ENCODE measurements around the gene FEZF1.

Gene FEZF1

DNA sequence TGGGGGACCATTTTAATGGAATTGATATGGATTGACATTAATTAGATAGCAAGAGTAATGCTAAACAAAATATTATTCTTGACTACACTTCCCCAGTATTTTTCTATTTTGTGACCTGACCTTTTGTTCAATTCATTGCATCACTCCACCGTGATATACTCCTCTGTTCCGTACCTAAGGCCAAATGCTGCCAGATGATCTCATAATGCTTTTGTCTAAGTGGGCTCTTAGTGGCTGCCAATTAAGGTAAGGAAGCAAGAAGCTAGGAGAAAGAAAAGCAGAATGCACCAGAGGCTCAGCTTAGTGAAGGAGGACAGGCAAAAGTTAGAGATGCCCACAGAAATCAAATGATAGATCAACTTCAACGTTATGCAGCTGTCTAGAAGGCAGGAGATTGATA, 36.4 kb downstream of the FEZF1 start:
- no peak for DNase-seq (ENCODE audit: low read depth in 2 of 2)

DNA sequence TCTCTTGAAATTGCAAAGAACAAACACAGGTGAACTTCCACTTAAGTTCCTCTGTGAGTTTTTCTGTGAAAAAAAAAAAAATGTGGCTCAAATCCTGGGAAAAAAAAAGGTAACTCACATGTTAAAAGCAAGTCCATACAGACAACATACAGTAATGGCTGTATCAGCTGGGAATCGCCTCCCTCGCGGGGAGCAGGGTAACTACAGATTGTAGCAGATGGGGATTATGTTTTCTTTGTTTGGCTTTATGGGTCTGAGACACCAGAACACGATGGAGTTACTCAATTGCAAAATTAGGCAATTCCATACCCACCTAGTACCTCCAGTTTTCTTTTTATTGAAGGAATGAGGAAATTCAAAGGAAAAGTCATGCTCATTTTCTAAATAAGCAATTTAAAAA, 42.3 kb downstream of the FEZF1 start:
- no peak for DNase-seq (ENCODE audit: low read depth in 2 of 2)

DNA sequence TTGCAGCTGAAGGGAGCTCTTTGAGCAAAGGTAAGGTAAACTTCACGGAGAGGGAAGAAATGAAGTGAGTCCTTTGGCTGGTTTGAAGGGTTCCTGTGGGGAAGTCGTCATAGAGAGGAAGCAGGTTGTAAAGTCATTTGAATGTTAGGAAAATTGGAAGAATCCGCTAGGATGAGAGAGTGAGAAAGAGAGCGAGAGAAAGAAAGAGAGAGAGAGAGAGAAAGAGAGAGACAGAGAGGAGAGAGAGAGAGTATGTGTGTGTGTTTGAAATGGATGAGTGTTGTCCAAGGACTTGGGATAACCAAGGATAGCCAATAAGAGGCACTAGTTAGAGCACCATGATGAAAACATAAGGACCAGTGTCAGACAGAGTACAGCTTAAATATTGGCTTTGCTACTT, 43.1 kb downstream of the FEZF1 start:
- no peak for DNase-seq (ENCODE audit: low read depth in 2 of 2)

DNA sequence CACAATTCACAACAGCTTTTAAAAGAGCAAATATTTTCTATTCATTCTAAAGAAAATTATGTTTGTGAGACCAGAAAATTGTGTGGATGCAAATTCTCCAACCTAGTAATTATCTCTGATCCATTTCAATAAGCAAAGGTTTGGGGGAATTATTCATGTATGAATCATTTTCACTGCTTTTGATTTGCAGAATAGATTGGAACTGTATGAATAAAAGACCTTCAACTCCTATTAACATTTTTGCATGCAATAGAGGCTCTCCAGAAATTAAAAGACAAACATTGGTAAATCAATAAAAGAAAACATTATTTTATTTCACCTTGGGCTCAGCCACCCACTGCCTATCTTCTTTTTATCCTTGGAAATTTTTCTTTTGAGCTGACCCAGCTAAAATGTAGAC, 43.5 kb downstream of the FEZF1 start:
- no peak for DNase-seq (ENCODE audit: low read depth in 2 of 2)

DNA sequence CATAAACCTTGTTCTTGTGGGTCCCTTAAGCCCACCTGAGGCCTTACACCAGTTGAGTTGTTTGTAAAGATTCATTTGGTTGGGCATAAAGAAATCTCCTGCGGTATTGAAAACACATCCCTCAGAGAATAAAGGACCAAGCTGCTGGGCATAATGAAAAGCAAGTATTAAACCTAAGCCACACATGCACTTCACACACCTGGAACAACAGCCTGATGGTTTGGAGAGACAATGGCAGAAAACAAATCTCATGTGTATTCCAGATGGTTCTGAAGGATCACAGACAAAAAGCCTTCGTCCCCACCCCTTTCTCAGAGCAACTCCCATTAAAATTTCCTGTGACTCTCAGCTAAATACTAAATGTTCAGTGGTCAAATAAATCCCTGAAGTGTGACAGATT, 44.2 kb downstream of the FEZF1 start:
- no peak for DNase-seq (ENCODE audit: low read depth in 2 of 2)

DNA sequence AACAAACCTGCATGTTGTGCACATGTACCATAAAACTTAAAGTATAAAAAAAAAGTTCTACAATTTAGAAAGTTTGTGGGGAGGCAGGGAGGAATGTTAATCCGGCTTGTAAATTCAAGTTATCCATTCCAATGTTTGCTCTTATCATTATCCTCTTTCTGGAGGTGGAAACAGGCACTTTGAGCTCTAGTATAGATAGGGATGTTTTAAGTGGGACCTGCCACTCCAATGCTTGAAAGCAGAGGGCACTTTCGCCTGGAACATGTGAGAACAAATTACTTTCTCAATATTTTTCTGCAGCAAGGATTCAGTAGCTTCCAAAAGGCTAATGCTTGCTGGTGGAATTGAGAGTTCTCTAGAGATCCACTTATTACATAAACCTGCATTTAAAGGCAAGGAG, 45.6 kb downstream of the FEZF1 start:
- no peak for DNase-seq (ENCODE audit: low read depth in 2 of 2)

DNA sequence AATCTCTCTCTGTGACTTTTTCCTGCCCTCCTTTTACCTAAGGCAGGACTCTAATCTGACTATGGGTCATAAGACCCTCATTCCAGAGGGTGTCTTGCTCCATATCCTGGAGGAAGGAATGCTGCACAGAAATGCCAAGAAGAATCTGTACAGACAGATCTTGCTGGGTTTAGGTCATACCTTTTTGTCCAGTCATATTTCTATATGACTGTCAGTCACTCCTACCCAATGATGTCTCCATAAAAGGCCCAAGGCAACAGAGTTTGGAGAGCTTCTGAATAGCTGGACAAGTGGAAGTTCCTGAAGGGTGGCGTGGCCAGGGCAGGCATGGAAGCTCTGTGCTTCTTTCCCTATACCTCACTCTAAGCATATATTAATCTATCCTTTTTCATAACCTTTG, 47.5 kb downstream of the FEZF1 start:
- no peak for DNase-seq (ENCODE audit: low read depth in 2 of 2)

DNA sequence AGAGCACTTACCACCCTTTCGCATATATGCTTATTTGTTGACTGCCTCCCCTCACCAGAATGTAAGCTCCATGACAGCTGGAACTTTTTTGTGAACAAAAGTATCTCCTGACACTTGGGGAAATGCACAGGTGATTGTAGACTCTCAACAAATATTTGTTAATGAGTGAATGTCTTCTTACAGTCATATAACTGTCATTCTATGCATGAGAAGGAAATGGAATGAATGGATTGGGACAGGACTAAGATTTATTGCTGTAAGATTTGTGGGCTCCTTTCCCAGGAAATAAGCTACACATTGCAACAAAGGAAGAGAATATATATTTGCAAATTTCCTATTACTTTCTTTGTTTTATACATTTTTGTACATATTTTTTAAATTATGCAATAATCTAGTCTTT, 48.5 kb downstream of the FEZF1 start:
- DNase-seq (ENCODE audit: low read depth in 2 of 2): no peak

DNA sequence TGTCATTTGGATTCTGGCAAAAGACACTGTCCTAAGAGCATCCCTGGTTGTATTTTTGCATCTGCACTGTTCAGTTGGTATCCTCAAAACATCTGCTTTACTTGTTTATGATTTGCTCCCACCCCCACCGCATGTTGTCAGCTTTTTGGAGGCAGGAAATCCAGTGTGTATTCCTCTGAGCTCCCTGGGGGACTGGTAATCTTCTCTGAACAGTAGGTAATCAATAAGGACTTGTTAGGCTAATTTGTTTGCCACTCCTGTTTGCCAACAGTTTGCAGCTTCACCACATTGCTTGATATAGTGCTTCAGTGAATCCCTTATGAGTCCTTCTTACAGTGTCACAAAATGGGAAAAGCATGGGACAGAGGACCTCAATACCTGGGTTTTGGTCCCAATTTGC, 49.1 kb downstream of the FEZF1 start:
- DNase-seq (ENCODE audit: low read depth in 2 of 2): no peak

Data from stimulated activated CD8-positive, alpha-beta memory T cell treated with anti-CD3 and anti-CD28 coated beads, Interleukin-2, amount 100 ng/mL, for 48 hours (primary cell).